Measurements from ENCODE around the gene PAF1. TPM values are rescaled to one million over a fixed set of nuclear protein-coding genes. Genes with fewer than 3 reads are reported as not detected.

PAF1 gene
- total RNA-seq, 1 experiment from 2014 or later: 53.5 TPM

DNA sequence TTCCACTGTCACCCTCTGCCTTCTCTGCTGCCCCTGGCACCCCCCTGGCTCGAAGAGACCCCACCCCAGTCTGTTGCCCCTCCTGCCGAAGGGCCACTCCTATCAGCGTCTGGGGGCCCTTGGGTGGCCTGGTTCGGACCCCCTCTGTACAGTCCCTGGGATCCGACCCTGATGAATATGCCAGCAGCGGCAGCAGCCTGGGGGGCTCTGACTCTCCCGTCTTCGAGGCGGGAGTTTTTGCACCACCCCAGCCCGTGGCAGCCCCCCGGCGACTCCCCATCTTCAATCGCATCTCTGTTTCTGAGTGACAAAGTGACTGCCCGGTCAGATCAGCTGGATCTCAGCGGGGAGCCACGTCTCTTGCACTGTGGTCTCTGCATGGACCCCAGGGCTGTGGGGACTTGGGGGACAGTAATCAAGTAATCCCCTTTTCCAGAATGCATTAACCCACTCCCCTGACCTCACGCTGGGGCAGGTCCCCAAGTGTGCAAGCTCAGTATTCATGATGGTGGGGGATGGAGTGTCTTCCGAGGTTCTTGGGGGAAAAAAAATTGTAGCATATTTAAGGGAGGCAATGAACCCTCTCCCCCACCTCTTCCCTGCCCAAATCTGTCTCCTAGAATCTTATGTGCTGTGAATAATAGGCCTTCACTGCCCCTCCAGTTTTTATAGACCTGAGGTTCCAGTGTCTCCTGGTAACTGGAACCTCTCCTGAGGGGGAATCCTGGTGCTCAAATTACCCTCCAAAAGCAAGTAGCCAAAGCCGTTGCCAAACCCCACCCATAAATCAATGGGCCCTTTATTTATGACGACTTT lies 17.7 kb upstream of the PAF1 start:
- peak; percentile 36; the same call in 1 of the 2 replicates for TF ChIP-seq POLR2AphosphoS5 (IDR thresholded peaks at IDR 0.05; ENCODE audit: low read depth, low read length)
- TF ChIP-seq, protein P1, sequence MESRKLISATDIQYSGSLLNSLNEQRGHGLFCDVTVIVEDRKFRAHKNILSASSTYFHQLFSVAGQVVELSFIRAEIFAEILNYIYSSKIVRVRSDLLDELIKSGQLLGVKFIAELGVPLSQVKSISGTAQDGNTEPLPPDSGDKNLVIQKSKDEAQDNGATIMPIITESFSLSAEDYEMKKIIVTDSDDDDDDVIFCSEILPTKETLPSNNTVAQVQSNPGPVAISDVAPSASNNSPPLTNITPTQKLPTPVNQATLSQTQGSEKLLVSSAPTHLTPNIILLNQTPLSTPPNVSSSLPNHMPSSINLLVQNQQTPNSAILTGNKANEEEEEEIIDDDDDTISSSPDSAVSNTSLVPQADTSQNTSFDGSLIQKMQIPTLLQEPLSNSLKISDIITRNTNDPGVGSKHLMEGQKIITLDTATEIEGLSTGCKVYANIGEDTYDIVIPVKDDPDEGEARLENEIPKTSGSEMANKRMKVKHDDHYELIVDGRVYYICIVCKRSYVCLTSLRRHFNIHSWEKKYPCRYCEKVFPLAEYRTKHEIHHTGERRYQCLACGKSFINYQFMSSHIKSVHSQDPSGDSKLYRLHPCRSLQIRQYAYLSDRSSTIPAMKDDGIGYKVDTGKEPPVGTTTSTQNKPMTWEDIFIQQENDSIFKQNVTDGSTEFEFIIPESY (IDR thresholded peaks at IDR 0.05; ENCODE audit: extremely low read depth, insufficient replicate concordance, low read length): no peak
- Histone ChIP-seq H4K20me1 (ENCODE audit: insufficient read depth) (peaks cover 5% of the 10 kb centered on the region; the same call in 1 of the 2 replicates), H3K27me3 (ENCODE audit: insufficient read depth, low read length) (no peaks in the 10 kb centered on the region), H2AFZ (ENCODE audit: low read depth, low read length, poor library complexity, severe bottlenecking) (no peak overlapping the region), H3K4me3 (replicated peaks in 1 of 2; ENCODE audit: low read depth in 1 of 2, low read length in 2 of 2) (peak overlapping the region; percentile 90 to 98), H3K36me3 (ENCODE audit: control insufficient read depth in 1 of 2, insufficient read depth in 2 of 2, low read length in 2 of 2) (peaks cover 2 to 12% of the 10 kb centered on the region in 2 experiments; a peak in 1 of 4 replicates), H3K27ac (ENCODE audit: low read depth, low read length) (peak overlapping the region; percentile 100), H3K9ac (ENCODE audit: low read length) (peak overlapping the region; percentile 97), H3K4me1 (ENCODE audit: control insufficient read depth in 1 of 2, insufficient read depth in 2 of 2, low read length in 2 of 2) (peaks cover 49 to 86% of the 10 kb centered on the region in 2 experiments), H3K9me2 (ENCODE audit: insufficient read depth) (no peaks in the 10 kb centered on the region), H3K79me2 (ENCODE audit: insufficient read depth, low read length) (peaks cover 38% of the 10 kb centered on the region), H3K4me2 (ENCODE audit: low read length) (peak overlapping the region; percentile 92), H3K9me3 (ENCODE audit: control insufficient read depth in 1 of 2, insufficient read depth in 1 of 2, low read depth in 1 of 2, low read length in 2 of 2) (no peaks in the 10 kb centered on the region)
- ChIA-PET POLR2A (interaction anchor here (0.8 to 4.1 kb wide), 11 partner anchors 8 to 67 kb away, joined by 3 to 57 read pairs (median 4); partner anchors contain the start of genes MED29, PAF1, RPS16 and SAMD4B), CTCF (interaction anchor here (1.0 to 2.4 kb wide), 2 partner anchors 11 to 32 kb away, joined by 5 to 15 read pairs; no protein-coding TSS in a partner anchor), RAD21 (ENCODE audit: low non-redundant PET in 1 of 2, low total read pairs in 2 of 2, uncharacterized antibody in 2 of 2, unreplicated experiment in 2 of 2) (interaction anchor here (0.7 to 0.8 kb wide), 3 partner anchors 10 to 1225 kb away, joined by 3 to 5 read pairs (median 4); no protein-coding TSS in a partner anchor)
- ATAC-seq: no peak
- TSS peak; percentile 78 for BruUV-seq (replicated peaks)
- intact Hi-C loops (cut with micrococcal nuclease): no loop called here
- peak; percentile 68 for DNase-seq (ENCODE audit: low read depth, low spot score)
